Measurements from ENCODE around the gene SLC14A1. TPM values are rescaled to one million over a fixed set of nuclear protein-coding genes. Genes with fewer than 3 reads are reported as not detected.

SLC14A1 gene
- total and polyA plus RNA-seq, 10 of the 15 experiments (the other 5 are each of a cell fraction or from before 2014, with no cell fraction given): 0.06 to 0.67 (median 0.10) TPM; not detected in 2

DNA sequence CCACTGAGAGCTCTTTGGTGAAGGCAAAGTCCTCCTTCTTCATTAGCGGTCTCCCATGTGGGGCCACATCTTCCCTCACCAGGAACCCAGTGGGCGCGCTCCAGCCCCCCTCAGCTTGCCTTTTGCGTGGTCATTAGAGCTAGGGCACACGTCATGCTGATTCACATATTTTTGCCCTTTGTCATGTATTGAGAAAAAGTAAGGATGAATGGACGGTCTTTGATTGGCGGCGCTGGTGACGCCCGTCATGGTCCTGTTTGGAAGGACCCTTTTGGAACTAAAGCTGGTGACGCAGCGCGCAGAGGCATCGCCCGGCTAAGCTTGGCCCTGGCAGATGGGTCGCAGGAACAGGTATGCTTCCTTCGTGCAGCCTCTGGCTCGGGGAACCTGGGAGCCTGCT lies 3.1 kb downstream of the SLC14A1 start:
- no peak overlapping the region for H2AFZ ChIP-seq (ENCODE audit: control insufficient read depth, low read depth, low read length)
- no peaks in the 10 kb centered on the region for H3K36me3 ChIP-seq (ENCODE audit: control insufficient read depth in 2 of 2, insufficient read depth in 2 of 2, low read length in 1 of 2)
- no peaks in the 10 kb centered on the region; a peak in 2 of 4 replicates for H3K27me3 ChIP-seq (replicated peaks in 1 of 2; ENCODE audit: control insufficient read depth in 2 of 2, insufficient read depth in 2 of 2, low read length in 1 of 2)
- no peaks in the 10 kb centered on the region for H3K79me2 ChIP-seq (ENCODE audit: control insufficient read depth, insufficient read depth, low read length)
- SMC1A ChIA-PET (ENCODE audit: uncharacterized antibody, unreplicated experiment): interaction anchor here (1.2 to 14.1 kb wide), 3 partner anchors 9 to 154 kb away, joined by 3 to 162 read pairs (median 4); no protein-coding TSS in a partner anchor
- no peaks in the 10 kb centered on the region for H4K20me1 ChIP-seq (ENCODE audit: control insufficient read depth, insufficient read depth)
- TF ChIP-seq, protein P1, sequence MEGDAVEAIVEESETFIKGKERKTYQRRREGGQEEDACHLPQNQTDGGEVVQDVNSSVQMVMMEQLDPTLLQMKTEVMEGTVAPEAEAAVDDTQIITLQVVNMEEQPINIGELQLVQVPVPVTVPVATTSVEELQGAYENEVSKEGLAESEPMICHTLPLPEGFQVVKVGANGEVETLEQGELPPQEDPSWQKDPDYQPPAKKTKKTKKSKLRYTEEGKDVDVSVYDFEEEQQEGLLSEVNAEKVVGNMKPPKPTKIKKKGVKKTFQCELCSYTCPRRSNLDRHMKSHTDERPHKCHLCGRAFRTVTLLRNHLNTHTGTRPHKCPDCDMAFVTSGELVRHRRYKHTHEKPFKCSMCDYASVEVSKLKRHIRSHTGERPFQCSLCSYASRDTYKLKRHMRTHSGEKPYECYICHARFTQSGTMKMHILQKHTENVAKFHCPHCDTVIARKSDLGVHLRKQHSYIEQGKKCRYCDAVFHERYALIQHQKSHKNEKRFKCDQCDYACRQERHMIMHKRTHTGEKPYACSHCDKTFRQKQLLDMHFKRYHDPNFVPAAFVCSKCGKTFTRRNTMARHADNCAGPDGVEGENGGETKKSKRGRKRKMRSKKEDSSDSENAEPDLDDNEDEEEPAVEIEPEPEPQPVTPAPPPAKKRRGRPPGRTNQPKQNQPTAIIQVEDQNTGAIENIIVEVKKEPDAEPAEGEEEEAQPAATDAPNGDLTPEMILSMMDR (IDR thresholded peaks at IDR 0.05 in 2 of 3, conservative IDR thresholded peaks at IDR 0.05 in 1 of 3; ENCODE audit: control insufficient read depth in 2 of 3, extremely low read depth in 1 of 3, insufficient read depth in 1 of 3, low read depth in 3 of 3, low read length in 3 of 3): no peak
- no peak for TF ChIP-seq RFX5 (IDR thresholded peaks at IDR 0.05; ENCODE audit: low read depth, low read length)
- TF ChIP-seq POLR2A (IDR thresholded peaks at IDR 0.05; ENCODE audit: low read depth, low read length): no peak
- TF ChIP-seq, protein P2, sequence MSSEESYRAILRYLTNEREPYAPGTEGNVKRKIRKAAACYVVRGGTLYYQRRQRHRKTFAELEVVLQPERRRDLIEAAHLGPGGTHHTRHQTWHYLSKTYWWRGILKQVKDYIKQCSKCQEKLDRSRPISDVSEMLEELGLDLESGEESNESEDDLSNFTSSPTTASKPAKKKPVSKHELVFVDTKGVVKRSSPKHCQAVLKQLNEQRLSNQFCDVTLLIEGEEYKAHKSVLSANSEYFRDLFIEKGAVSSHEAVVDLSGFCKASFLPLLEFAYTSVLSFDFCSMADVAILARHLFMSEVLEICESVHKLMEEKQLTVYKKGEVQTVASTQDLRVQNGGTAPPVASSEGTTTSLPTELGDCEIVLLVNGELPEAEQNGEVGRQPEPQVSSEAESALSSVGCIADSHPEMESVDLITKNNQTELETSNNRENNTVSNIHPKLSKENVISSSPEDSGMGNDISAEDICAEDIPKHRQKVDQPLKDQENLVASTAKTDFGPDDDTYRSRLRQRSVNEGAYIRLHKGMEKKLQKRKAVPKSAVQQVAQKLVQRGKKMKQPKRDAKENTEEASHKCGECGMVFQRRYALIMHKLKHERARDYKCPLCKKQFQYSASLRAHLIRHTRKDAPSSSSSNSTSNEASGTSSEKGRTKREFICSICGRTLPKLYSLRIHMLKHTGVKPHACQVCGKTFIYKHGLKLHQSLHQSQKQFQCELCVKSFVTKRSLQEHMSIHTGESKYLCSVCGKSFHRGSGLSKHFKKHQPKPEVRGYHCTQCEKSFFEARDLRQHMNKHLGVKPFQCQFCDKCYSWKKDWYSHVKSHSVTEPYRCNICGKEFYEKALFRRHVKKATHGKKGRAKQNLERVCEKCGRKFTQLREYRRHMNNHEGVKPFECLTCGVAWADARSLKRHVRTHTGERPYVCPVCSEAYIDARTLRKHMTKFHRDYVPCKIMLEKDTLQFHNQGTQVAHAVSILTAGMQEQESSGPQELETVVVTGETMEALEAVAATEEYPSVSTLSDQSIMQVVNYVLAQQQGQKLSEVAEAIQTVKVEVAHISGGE (CRISPR knock-in tag; IDR thresholded peaks at IDR 0.05): no peak
- TF ChIP-seq, protein P3, sequence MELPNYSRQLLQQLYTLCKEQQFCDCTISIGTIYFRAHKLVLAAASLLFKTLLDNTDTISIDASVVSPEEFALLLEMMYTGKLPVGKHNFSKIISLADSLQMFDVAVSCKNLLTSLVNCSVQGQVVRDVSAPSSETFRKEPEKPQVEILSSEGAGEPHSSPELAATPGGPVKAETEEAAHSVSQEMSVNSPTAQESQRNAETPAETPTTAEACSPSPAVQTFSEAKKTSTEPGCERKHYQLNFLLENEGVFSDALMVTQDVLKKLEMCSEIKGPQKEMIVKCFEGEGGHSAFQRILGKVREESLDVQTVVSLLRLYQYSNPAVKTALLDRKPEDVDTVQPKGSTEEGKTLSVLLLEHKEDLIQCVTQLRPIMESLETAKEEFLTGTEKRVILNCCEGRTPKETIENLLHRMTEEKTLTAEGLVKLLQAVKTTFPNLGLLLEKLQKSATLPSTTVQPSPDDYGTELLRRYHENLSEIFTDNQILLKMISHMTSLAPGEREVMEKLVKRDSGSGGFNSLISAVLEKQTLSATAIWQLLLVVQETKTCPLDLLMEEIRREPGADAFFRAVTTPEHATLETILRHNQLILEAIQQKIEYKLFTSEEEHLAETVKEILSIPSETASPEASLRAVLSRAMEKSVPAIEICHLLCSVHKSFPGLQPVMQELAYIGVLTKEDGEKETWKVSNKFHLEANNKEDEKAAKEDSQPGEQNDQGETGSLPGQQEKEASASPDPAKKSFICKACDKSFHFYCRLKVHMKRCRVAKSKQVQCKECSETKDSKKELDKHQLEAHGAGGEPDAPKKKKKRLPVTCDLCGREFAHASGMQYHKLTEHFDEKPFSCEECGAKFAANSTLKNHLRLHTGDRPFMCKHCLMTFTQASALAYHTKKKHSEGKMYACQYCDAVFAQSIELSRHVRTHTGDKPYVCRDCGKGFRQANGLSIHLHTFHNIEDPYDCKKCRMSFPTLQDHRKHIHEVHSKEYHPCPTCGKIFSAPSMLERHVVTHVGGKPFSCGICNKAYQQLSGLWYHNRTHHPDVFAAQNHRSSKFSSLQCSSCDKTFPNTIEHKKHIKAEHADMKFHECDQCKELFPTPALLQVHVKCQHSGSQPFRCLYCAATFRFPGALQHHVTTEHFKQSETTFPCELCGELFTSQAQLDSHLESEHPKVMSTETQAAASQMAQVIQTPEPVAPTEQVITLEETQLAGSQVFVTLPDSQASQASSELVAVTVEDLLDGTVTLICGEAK (IDR thresholded peaks at IDR 0.05; ENCODE audit: borderline replicate concordance): no peak
- in situ Hi-C loops (cut with MboI): no loop called here
- no peak overlapping the region for H3K27ac ChIP-seq (ENCODE audit: control insufficient read depth, insufficient read depth)
- RAD21 ChIA-PET (ENCODE audit: unreplicated experiment): interaction anchor here (2.2 to 8.2 kb wide), 2 partner anchors 151 to 152 kb away, joined by 11 to 87 read pairs; no protein-coding TSS in a partner anchor
- DNase-seq (ENCODE audit: low read depth, low spot score) (no peak), ATAC-seq (no peak), FAIRE-seq (no peak)
- WGBS (ENCODE audit: insufficient coverage, insufficient replicate concordance, low lambda C conversion rate, missing lambda C conversion rate): 80% methylated on average over 18 of the region's 18 CpGs
- CTCF ChIA-PET: interaction anchor here (3.8 to 11.6 kb wide), 3 partner anchors 63 to 346 kb away, joined by 16 to 189 read pairs (median 93); partner anchors contain the start of gene PSTPIP2
- POLR2A ChIA-PET: no interaction called here
- intact Hi-C loops (cut with micrococcal nuclease; ENCODE audit: unreplicated experiment): no loop called here
- H3K4me2 ChIP-seq (ENCODE audit: control insufficient read depth, insufficient read depth): no peak overlapping the region
- no TSS peak for BruUV-seq (replicated peaks)
- no peaks in the 10 kb centered on the region; the same call in 2 of the 3 replicates for H3K9me3 ChIP-seq (replicated peaks; ENCODE audit: control insufficient read depth, insufficient read depth, low read length)
- no peaks in the 10 kb centered on the region for H3K4me1 ChIP-seq (ENCODE audit: control insufficient read depth, insufficient read depth, low read length)
- H3K4me3 ChIP-seq: no peak overlapping the region
- H3K9ac ChIP-seq (ENCODE audit: control insufficient read depth, insufficient read depth, low read length): no peak overlapping the region
